HFFc6 (cell line): ENCODE measurements around the gene PLXNB3. TPM values are rescaled to one million over a fixed set of nuclear protein-coding genes. Genes with fewer than 3 reads are reported as not detected.
A peak's percentile ranks its signal among the peaks of the same experiment; 100 is the strongest.

Experiments used
- DNase-seq: peaks from one replicate; pipeline ENCODE4 v3.0.0-alpha.2; 2018
- H3K27ac Mint-ChIP-seq: 2 replicates; pipeline ENCODE4 v1.8.0; 2020; ENCODE audit warnings: mild to moderate bottlenecking, mixed read lengths
- H3K27me3 Mint-ChIP-seq: 2 replicates; pipeline ENCODE4 v1.8.0; 2021; ENCODE audit warnings: mild to moderate bottlenecking, moderate library complexity, mixed read lengths; ENCODE audit not compliant: insufficient read depth
- H3K36me3 Mint-ChIP-seq: 2 replicates; pipeline ENCODE4 v1.8.0; 2021; ENCODE audit warnings: low read depth, mixed read lengths
- H3K4me1 Mint-ChIP-seq: 2 replicates; pipeline ENCODE4 v1.8.0; 2020; ENCODE audit warnings: low read depth, mixed read lengths
- H3K4me3 Mint-ChIP-seq: 2 replicates; pipeline ENCODE4 v1.8.0; 2020; ENCODE audit warnings: mild to moderate bottlenecking, moderate library complexity, mixed read lengths
- H3K9me3 Mint-ChIP-seq: 2 replicates; pipeline ENCODE4 v1.8.0; 2020; ENCODE audit warnings: mild to moderate bottlenecking, mixed read lengths
- CTCF ChIP-seq: fragments of 200-600 bp; sonication (generic); IDR thresholded peaks from 2 replicates; pipeline ENCODE4 v1.5.0; 2021; ENCODE audit warnings: antibody characterized with exemption, mild to moderate bottlenecking
- total RNA-seq, 6 experiments: library from RNA; stranded (reverse); fragmentation: NEBNext Ultra II Directional; extraction: Animal tissue kit (Norgen Biotek cat#: 25700); gene quantifications; 2 replicates in 1 of 6; 3 replicates in 5 of 6; pipeline ENCODE4 v1.2.3, GENCODE V29; 2021

PLXNB3 gene
- total RNA-seq, 6 experiments from 2014 or later = 13.2 to 33.4 (median 15.8) TPM

- H3K27ac Mint-ChIP-seq = no peak overlapping the region
- H3K27me3 Mint-ChIP-seq = peaks cover 4% of the 10 kb centered on the region
- H3K4me3 Mint-ChIP-seq = no peak overlapping the region
- DNase-seq = no peak
- H3K9me3 Mint-ChIP-seq = no peaks in the 10 kb centered on the region
- no peak for TF ChIP-seq CTCF
- peaks cover 7% of the 10 kb centered on the region for H3K4me1 Mint-ChIP-seq
- no peaks in the 10 kb centered on the region for H3K36me3 Mint-ChIP-seq
Observed at GRCh38 chrX:153784325-153784967, 20.4 kb downstream of the PLXNB3 start.

DNA sequence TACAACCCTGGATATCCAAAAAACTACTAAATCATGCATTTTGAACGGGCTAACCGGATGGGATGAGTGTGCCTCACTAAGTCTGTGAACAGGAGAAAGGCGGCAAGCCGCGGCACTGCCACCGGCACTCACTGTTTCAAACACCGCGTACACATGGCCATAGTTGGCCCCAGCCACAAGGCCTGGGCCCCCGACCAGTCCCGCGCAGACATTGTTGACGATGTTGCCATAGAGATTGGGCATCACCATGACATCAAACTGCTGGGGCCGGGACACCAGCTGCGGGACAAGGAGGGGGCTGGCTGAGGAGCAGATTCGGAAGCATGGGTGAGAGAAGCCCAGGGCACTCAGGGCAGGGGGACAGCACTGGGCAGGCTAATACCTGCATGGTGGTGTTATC is 22.6 kb downstream of the PLXNB3 start:
- no peaks in the 10 kb centered on the region for H3K4me1 Mint-ChIP-seq
- H3K4me3 Mint-ChIP-seq = no peak overlapping the region
- no peaks in the 10 kb centered on the region for H3K9me3 Mint-ChIP-seq
- H3K27me3 Mint-ChIP-seq = peaks cover 4% of the 10 kb centered on the region
- no peak for TF ChIP-seq CTCF
- H3K27ac Mint-ChIP-seq = no peak overlapping the region
- H3K36me3 Mint-ChIP-seq = no peaks in the 10 kb centered on the region
- no peak for DNase-seq

- Mint-ChIP-seq H3K27me3 (peaks cover 5% of the 10 kb centered on the region), H3K4me3 (no peak overlapping the region), H3K36me3 (peaks cover 4% of the 10 kb centered on the region)
Observed at GRCh38 chrX:153789654-153790053, 25.6 kb downstream of the PLXNB3 start.

GRCh38 chrX:153791104-153791852 is 27.2 kb downstream of the PLXNB3 start:
- peaks cover 16% of the 10 kb centered on the region for H3K4me1 Mint-ChIP-seq
- H3K36me3 Mint-ChIP-seq = peaks cover 4% of the 10 kb centered on the region
- DNase-seq = no peak

More at GRCh38 chrX:153789654-153790053, 25.6 kb downstream of the PLXNB3 start:
- Mint-ChIP-seq H3K27ac (no peak overlapping the region), H3K9me3 (no peaks in the 10 kb centered on the region), H3K4me1 (peaks cover 8% of the 10 kb centered on the region)
- TF ChIP-seq CTCF = no peak
- no peak for DNase-seq

GRCh38 chrX:153792368-153792767 is 28.3 kb downstream of the PLXNB3 start:
- no peak for TF ChIP-seq CTCF
- Mint-ChIP-seq H3K4me3 (peak overlapping the region; percentile 95; the same call in 1 of the 2 replicates), H3K9me3 (no peaks in the 10 kb centered on the region), H3K27ac (no peak overlapping the region), H3K36me3 (peaks cover 4% of the 10 kb centered on the region), H3K27me3 (peaks cover 2% of the 10 kb centered on the region; the same call in 1 of the 2 replicates), H3K4me1 (peaks cover 18% of the 10 kb centered on the region)
- no peak for DNase-seq

More at GRCh38 chrX:153791104-153791852, 27.2 kb downstream of the PLXNB3 start:
- Mint-ChIP-seq H3K4me3 (no peak overlapping the region), H3K27me3 (peaks cover 2% of the 10 kb centered on the region; the same call in 1 of the 2 replicates), H3K9me3 (no peaks in the 10 kb centered on the region), H3K27ac (no peak overlapping the region)
- no peak for TF ChIP-seq CTCF
